ENCODE measurements around the gene GABRE. TPM values are rescaled to one million over a fixed set of nuclear protein-coding genes. Genes with fewer than 3 reads are reported as not detected.

Gene GABRE
- total RNA-seq, 1 experiment from 2014 or later = not detected

GRCh38 chrX:151912221-151912620 lies 62.3 kb downstream of the GABRE start:
- in situ Hi-C loops (cut with HindIII; ENCODE audit: low pct_unique_long_range_greater_than_20kb, low sequenced_read_pairs) = no loop called here

DNA sequence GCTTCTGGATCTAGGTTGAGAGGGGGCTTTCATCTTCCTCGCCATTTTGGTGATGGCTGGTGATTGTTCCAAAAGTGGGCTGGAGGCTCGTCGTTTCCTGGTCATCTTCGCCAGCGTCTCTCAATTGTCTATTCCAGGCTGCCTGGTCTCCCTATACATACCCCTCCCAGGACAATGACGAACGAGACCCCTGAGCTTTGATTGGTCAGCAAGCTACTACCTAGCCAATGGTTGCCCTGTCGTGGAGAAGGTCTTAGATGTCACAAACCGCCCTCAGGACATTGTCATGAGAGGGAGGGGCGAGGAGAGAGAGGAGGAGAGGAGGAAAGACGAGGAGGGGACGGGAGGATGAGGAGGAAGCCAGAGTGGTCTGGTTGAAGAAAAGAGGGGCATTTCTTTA lies 69.5 kb downstream of the GABRE start:
- DNase-seq (ENCODE audit: low read depth, low spot score) = no peak
- in situ Hi-C loops (cut with HindIII; ENCODE audit: low pct_unique_long_range_greater_than_20kb, low sequenced_read_pairs) = no loop called here

More at GRCh38 chrX:151912221-151912620, 62.3 kb downstream of the GABRE start:
- no peak for DNase-seq (ENCODE audit: low read depth, low spot score)

Other genes starting within 250 kb of the GABRE start
- gene CNGA2, start 239.9 kb downstream of the GABRE start, total RNA-seq (2014; rRNA removed; shearing (Covaris generic)) = not detected in 2 replicates
- gene MAGEA4, start 61.8 kb downstream of the GABRE start, total RNA-seq (2014; rRNA removed; shearing (Covaris generic)) = 0.19 TPM in 1 of 2 replicates, not detected in the other
- 0.13 TPM in 2 replicates for gene MAGEA10, start 163.9 kb upstream of the GABRE start, total RNA-seq (2014; rRNA removed; shearing (Covaris generic))

Data from SK-MEL-5 (cell line).